DMS153 (cell line): ENCODE results near the gene COL4A1.
A peak's percentile ranks its signal among the peaks of the same experiment; 100 is the strongest.

Source experiments
- DNase-seq: peaks from one replicate; lab custom pipeline; 2025; lab: John Stamatoyannopoulos, UW

Gene COL4A1

GRCh38 chr13:110273254-110273653, 33.7 kb downstream of the COL4A1 start:
- DNase-seq, result no peak

- DNase-seq, result no peak
Measured at GRCh38 chr13:110272651-110273050, 34.3 kb downstream of the COL4A1 start.

GRCh38 chr13:110272227-110272626, 34.7 kb downstream of the COL4A1 start:
- DNase-seq, result no peak

- DNase-seq, result no peak
Measured at GRCh38 chr13:110271313-110271712, 35.6 kb downstream of the COL4A1 start.

- DNase-seq, result no peak
Measured at GRCh38 chr13:110270507-110270906, 36.5 kb downstream of the COL4A1 start.

- no peak for DNase-seq
Measured at GRCh38 chr13:110269509-110270185, 37.3 kb downstream of the COL4A1 start.

GRCh38 chr13:110268576-110269185, 38.3 kb downstream of the COL4A1 start:
- DNase-seq, result no peak

- no peak for DNase-seq
Measured at GRCh38 chr13:110268061-110268460, 38.9 kb downstream of the COL4A1 start.

GRCh38 chr13:110266983-110267382, 40.0 kb downstream of the COL4A1 start:
- no peak for DNase-seq

GRCh38 chr13:110266431-110266809, 40.5 kb downstream of the COL4A1 start:
- no peak for DNase-seq

GRCh38 chr13:110265682-110266430, 41.1 kb downstream of the COL4A1 start:
- no peak for DNase-seq

GRCh38 chr13:110265341-110265681, 41.6 kb downstream of the COL4A1 start:
- DNase-seq, result peak; percentile 33

GRCh38 chr13:110264685-110265275, 42.2 kb downstream of the COL4A1 start:
- DNase-seq, result no peak

GRCh38 chr13:110263888-110264287, 43.1 kb downstream of the COL4A1 start:
- DNase-seq, result no peak

- no peak for DNase-seq
Measured at GRCh38 chr13:110263404-110263803, 43.6 kb downstream of the COL4A1 start.

- DNase-seq, result no peak
Measured at GRCh38 chr13:110262508-110263291, 44.3 kb downstream of the COL4A1 start.

- DNase-seq, result no peak
Measured at GRCh38 chr13:110262082-110262436, 44.9 kb downstream of the COL4A1 start.

GRCh38 chr13:110261166-110262081, 45.5 kb downstream of the COL4A1 start:
- DNase-seq, result no peak

GRCh38 chr13:110259651-110260050, 47.3 kb downstream of the COL4A1 start:
- no peak for DNase-seq

GRCh38 chr13:110258876-110259631, 47.9 kb downstream of the COL4A1 start:
- DNase-seq, result no peak
